DOHH2 (cell line): ENCODE measurements around the gene HIPK4.

Experiments used
- CTCF ChIP-seq: fragments of 200-600 bp; sonication (generic); IDR thresholded peaks from one replicate; pipeline ENCODE4 v1.5.1; 2014; ENCODE audit warnings: antibody characterized with exemption, mild to moderate bottlenecking, low read depth, low read length; ENCODE audit not compliant: poor library complexity, severe bottlenecking
- EZH2phosphoT487 ChIP-seq: fragments of 200-600 bp; sonication (generic); IDR thresholded peaks from 2 replicates; pipeline ENCODE4 v1.6.1; 2017; ENCODE audit warnings: borderline replicate concordance, mild to moderate bottlenecking, antibody characterized with exemption, low read length, moderate library complexity, mixed read lengths

DNA sequence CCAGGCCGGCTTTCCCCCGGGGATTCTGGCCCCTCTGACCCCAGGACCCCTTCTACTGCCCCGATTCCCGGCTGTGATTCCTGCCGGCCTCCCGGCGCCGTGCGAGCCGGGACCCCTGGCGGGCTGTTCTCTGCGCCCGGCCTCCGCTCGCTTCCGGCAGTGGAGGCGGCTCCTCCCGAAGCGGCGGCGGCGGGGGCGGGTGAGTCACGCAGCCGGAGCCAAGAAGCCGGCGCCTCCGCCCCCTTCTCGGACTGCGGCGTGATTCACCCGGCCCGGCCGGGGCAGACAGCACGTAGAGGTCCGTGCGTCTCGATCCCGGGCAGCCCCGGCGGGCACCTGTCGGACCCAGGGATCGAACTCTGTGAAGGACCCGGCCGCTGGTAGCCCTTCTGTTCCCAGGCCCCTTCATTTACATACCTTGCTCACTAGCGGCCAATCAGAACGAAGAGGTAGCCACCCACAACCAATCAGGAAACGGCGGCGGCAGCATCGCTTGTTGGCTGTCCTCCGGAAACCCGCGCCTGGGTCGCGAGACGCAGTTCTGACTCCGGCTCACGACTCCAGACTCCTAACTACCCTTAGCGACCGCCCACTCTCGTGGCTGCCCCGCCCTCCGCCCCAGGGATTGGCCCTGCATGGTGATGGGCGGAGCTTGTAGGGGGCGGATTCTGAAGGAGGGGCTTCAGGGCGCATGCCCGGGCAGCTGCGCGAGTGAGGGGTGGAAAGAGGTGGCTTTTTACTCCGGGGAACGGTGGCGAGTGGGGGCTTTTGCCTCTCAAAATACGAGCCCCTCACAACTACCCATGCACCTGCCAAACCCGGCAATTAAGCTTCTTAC, 35.7 kb upstream of the HIPK4 start, which contains the start of gene SERTAD1:
- peak; percentile 86 for TF ChIP-seq CTCF
- no peak for TF ChIP-seq EZH2phosphoT487
